ENCODE measurements around the gene ARL3. TPM values are rescaled to one million over a fixed set of nuclear protein-coding genes. Genes with fewer than 3 reads are reported as not detected.

The ARL3 gene
- total RNA-seq, 1 experiment from 2014 or later = 16.5 TPM

DNA sequence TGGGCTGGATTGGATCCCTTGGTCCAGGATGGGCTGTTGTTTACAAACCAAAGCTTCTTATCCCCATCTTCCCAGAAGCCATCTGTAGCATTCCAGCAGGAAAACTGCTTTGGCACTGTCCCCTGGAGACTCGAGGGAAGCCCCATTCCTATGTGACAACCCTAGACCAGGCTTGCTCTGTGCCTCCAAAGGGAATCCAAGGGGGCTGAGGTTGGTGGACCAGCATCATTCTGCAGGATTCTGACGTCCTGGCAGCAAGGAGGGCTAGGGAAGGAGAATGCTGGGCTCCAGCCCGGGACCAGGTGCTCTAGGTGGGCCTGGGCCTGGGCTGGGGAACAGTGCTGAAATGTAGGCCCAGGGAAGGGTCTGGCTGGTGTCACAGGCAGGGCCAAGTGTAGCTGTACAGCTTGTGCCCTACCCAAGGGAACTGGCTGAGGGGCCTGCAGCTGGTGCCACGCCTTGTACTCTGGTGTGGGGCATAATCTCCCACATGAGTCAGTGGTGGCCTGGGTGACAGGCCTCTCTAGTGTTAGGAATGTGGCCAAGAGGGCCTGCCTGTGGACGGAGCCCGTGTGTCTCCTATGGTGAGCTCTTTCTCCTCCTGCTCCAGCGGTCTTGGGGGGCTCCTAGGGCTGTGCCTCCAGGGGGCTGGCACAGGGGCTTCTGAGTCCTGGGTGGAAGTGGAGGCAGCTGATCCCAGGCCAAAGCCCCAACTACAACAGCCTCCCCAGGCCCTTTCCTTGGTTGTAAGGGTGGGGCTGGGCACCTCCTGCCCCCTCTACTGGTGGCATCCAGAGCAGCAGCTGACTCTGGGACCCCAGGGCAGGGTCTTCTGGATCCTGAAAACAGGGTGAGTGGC is 44.8 kb downstream of the ARL3 start:
- peak; percentile 60 for DNase-seq
- WGBS (ENCODE audit: extremely low coverage, insufficient read length, low lambda C conversion rate) = no CpG with 5 or more reads among the region's 7 CpGs

More for the DNA sequence above, 44.8 kb downstream of the ARL3 start:
- H3K56ac ChIP-seq (ENCODE audit: insufficient read length, low read depth, low read length) = no peak overlapping the region
- peaks cover 9% of the 10 kb centered on the region for H3K4me1 ChIP-seq (ENCODE audit: insufficient read depth, low read length)
- H3K27me3 Mint-ChIP-seq (ENCODE audit: low read depth) = no peaks in the 10 kb centered on the region; the same call in 1 of the 2 replicates
- H3K23me2 ChIP-seq (ENCODE audit: insufficient read length, low read depth, low read length, poor library complexity, severe bottlenecking) = no peaks in the 10 kb centered on the region
- H4K20me1 ChIP-seq (ENCODE audit: control insufficient read depth, insufficient read depth, insufficient read length) = no peaks in the 10 kb centered on the region
- H4K5ac ChIP-seq (ENCODE audit: insufficient read length, low read depth, low read length) = no peak overlapping the region
- H3K18ac ChIP-seq (ENCODE audit: insufficient read length, low read depth, low read length) = no peak overlapping the region
- no peak overlapping the region for H2BK15ac ChIP-seq (ENCODE audit: low read depth, low read length)
- H3K27me3 ChIP-seq (ENCODE audit: insufficient read depth, low read length) = no peaks in the 10 kb centered on the region
- no peaks in the 10 kb centered on the region; a peak in 1 of 5 replicates for H3K9me3 Mint-ChIP-seq
- no peak overlapping the region for H3K27ac ChIP-seq (ENCODE audit: insufficient read length, low read depth, low read length)
- no peak overlapping the region for H3K14ac ChIP-seq (ENCODE audit: insufficient read depth, low read length)
- no peak overlapping the region for H2BK120ac ChIP-seq (ENCODE audit: low read depth, low read length, poor library complexity, severe bottlenecking)
- no peak overlapping the region for H3K4me3 Mint-ChIP-seq
- no peak overlapping the region for H2BK5ac ChIP-seq (ENCODE audit: insufficient read length, low read length)
- no peak overlapping the region for H3K4me2 ChIP-seq (ENCODE audit: insufficient read depth, insufficient read length, low read length)
- no peak overlapping the region for H4K8ac ChIP-seq (replicated peaks; ENCODE audit: insufficient read length, low read depth, low read length)
- no peak overlapping the region for H2BK20ac ChIP-seq (ENCODE audit: low read depth, low read length, poor library complexity, severe bottlenecking)
- H3K23ac ChIP-seq (ENCODE audit: insufficient read length, low read depth, low read length) = no peak overlapping the region
- H2AK5ac ChIP-seq (ENCODE audit: insufficient read length, low read length) = no peak overlapping the region
- H3K4me1 Mint-ChIP-seq = peaks cover 40 to 50% of the 10 kb centered on the region in 2 experiments
- H3K79me1 ChIP-seq (ENCODE audit: insufficient read depth, low read depth, low read length, poor library complexity, severe bottlenecking) = no peaks in the 10 kb centered on the region
- no peak overlapping the region for H2AFZ ChIP-seq (ENCODE audit: low read length)
- no peak overlapping the region for H3K9ac ChIP-seq (ENCODE audit: extremely low read depth, insufficient read length, low read length)
- H3K4ac ChIP-seq (ENCODE audit: low read depth, low read length) = no peak overlapping the region
- H3K27ac Mint-ChIP-seq = no peak overlapping the region
- no peak overlapping the region for H2BK12ac ChIP-seq (ENCODE audit: insufficient read length, low read depth, low read length)
- no peak overlapping the region for H3T11ph ChIP-seq (ENCODE audit: low read length)
- H4K91ac ChIP-seq (ENCODE audit: insufficient read length, low read depth, low read length) = no peak overlapping the region
- H3K79me2 ChIP-seq (ENCODE audit: insufficient read depth, low read length) = no peaks in the 10 kb centered on the region
- no peaks in the 10 kb centered on the region; a peak in 1 of 7 replicates for H3K36me3 Mint-ChIP-seq (ENCODE audit: insufficient read depth in 1 of 3, low read depth in 3 of 3)
- no peaks in the 10 kb centered on the region for H3K9me3 ChIP-seq (ENCODE audit: control insufficient read depth, low read depth, low read length)
- TF ChIP-seq, protein P1, sequence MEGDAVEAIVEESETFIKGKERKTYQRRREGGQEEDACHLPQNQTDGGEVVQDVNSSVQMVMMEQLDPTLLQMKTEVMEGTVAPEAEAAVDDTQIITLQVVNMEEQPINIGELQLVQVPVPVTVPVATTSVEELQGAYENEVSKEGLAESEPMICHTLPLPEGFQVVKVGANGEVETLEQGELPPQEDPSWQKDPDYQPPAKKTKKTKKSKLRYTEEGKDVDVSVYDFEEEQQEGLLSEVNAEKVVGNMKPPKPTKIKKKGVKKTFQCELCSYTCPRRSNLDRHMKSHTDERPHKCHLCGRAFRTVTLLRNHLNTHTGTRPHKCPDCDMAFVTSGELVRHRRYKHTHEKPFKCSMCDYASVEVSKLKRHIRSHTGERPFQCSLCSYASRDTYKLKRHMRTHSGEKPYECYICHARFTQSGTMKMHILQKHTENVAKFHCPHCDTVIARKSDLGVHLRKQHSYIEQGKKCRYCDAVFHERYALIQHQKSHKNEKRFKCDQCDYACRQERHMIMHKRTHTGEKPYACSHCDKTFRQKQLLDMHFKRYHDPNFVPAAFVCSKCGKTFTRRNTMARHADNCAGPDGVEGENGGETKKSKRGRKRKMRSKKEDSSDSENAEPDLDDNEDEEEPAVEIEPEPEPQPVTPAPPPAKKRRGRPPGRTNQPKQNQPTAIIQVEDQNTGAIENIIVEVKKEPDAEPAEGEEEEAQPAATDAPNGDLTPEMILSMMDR (conservative IDR thresholded peaks at IDR 0.05) = peak; percentile 68
